ENCODE measurements around the gene ENG. TPM values are rescaled to one million over a fixed set of nuclear protein-coding genes. Genes with fewer than 3 reads are reported as not detected.

ENG gene
- total and polyA plus RNA-seq, 10 donors, result 29.2 to 334 (median 222) TPM

DNA sequence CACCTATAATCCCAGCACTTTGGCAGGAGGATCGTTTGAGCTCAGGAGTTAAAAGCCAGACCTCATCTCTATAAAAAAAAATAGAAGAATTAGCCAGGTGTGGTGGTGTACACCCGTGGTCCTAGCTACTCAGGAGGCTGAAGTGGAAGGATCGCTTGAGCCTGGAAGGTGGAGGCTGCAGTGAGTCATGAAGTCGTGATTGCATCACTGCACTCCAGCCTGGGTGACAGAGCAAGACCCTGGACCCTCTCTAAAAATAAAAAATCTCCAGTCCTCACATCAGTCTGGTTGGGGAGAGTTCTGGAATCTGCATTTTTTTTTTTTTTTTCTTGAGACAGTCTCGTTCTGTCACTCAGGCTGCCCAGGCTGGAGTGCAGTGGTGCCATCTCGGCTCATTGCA lies 42.4 kb downstream of the ENG start:
- Histone ChIP-seq H3K27me3 (replicated peaks in 1 of 7) (no peaks in the 10 kb centered on the region), H3K4me1 (peaks cover 0 to 58% (median 20%) of the 10 kb centered on the region in 6 donors), H3K36me3 (peaks cover 0 to 100% (median 80%) of the 10 kb centered on the region in 6 donors), H3K27ac (no peak overlapping the region), H3K9me3 (no peaks in the 10 kb centered on the region), H3K4me3 (no peak overlapping the region)
- WGBS, 5 donors, result 81 to 90% (median 83%) methylated on average over 6 of the region's 6 CpGs
- TF ChIP-seq POLR2A (IDR thresholded peaks at IDR 0.05), result no peak
- peak in 1 of 3 donors; percentile 28 for TF ChIP-seq POLR2AphosphoS5 (IDR thresholded peaks at IDR 0.05)
- no peak for DNase-seq
- intact Hi-C loops (cut with DNase I; ENCODE audit: low total_unique reads), result no loop called here

DNA sequence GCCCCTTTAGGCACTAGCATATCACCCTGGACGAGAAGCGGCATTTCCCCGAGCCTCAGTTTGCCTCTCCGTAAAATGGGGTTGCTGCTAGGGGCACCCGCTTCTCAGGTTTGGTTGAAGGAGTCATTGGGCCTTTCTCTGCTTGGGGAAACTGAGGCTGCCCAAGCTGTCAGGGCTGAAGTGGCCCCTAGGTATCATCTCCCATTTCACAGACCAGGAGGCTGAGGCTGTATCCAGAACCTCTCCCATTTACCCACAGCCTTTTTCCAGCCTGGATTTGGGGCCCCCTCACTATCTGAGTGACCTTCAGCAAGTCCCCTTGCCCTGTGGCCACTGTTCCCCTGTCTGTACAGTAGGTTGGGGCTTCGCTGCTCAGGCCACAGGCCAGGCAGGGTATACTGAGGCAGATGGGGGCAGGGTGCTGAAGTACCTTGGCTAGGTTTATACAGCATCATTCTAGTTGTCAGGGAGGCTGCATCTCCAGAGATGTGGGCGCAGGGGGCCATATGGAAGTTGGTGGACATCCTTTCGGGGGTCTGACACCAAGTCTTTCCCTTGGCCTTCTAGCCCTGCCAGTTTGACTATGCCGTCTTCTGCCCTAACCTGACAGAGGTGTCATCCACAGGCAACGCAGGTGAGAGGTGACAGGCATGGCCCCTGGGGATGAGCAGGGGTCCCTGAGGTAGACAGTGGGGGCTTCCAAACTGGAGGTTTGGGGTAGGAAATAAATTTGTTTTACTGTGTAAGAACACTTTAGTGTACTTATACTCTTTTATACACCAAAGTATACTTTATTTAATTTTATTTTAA lies 43.9 kb downstream of the ENG start:
- no peak overlapping the region for H3K4me3 ChIP-seq
- 94 to 98% (median 95%) methylated on average over 9 to 10 of the region's 10 CpGs for WGBS, 5 donors
- no peaks in the 10 kb centered on the region for H3K9me3 ChIP-seq
- no peak for DNase-seq
- no peaks in the 10 kb centered on the region for H3K27me3 ChIP-seq (replicated peaks in 1 of 7)
- H3K4me1 ChIP-seq, result peaks cover 0 to 57% (median 20%) of the 10 kb centered on the region in 6 donors
- intact Hi-C loops (cut with DNase I; ENCODE audit: low total_unique reads), result no loop called here
- peaks cover 0 to 100% (median 71%) of the 10 kb centered on the region in 6 donors for H3K36me3 ChIP-seq
- TF ChIP-seq POLR2AphosphoS5 (IDR thresholded peaks at IDR 0.05) (peak in 1 of 3 donors; percentile 38), POLR2A (IDR thresholded peaks at IDR 0.05) (no peak)
- H3K27ac ChIP-seq, result peak overlapping the region in 5 of 8 donors; percentile 3 to 45 (median 36)

- DNase-seq, result no peak
- Histone ChIP-seq H3K4me1 (peaks cover 0 to 64% (median 22%) of the 10 kb centered on the region in 6 donors), H3K9me3 (no peaks in the 10 kb centered on the region), H3K4me3 (peak overlapping the region in 1 of 8 donors; percentile 27), H3K27me3 (replicated peaks in 1 of 7) (no peaks in the 10 kb centered on the region), H3K36me3 (peaks cover 0 to 100% (median 64%) of the 10 kb centered on the region in 6 donors), H3K27ac (peak overlapping the region in 5 of 8 donors; percentile 3 to 45 (median 36))
- 70 to 87% (median 73%) methylated on average over 38 to 57 of the region's 57 CpGs for WGBS, 5 donors
- intact Hi-C loops (cut with DNase I; ENCODE audit: low total_unique reads), result no loop called here
- TF ChIP-seq CTCF (IDR thresholded peaks at IDR 0.05 in 8 of 11, conservative IDR thresholded peaks at IDR 0.05 in 3 of 11) (no peak), POLR2AphosphoS5 (IDR thresholded peaks at IDR 0.05) (peak in 2 of 3 donors; percentile 29 to 73)
Measured at GRCh38 chr9:127809540-127810377, 44.7 kb downstream of the ENG start.

DNA sequence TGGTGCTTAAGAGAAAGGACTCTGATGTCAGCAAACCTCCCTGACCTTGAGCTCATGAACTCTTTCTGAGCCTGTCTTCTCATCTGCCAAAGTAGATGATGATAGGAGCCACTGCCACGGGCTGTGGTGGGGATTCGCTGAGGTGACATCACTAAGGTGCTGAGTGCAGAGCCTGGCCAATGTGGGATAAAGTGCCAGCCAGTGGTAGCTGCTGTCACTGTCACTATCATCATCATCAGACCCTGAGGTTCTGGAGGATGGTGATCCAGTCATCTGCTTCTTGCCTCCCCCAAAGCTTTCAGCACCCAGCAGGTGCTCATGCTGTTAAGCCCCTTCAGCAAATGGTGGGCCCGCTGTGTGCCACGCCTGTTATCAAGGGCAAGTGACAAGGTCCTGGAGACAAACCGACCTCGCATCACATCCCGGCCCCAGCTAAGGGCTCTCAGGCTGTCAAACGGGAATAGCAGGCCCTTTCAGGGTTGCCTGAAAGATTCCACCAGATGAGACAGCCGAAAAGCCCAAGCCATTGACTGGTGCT lies 45.4 kb downstream of the ENG start:
- Histone ChIP-seq H3K4me3 (peak overlapping the region in 1 of 8 donors; percentile 27), H3K4me1 (peaks cover 1 to 68% (median 25%) of the 10 kb centered on the region in 6 donors), H3K27ac (peak overlapping the region in 3 of 8 donors; percentile 4 to 45 (median 28)), H3K27me3 (replicated peaks in 1 of 7) (no peaks in the 10 kb centered on the region), H3K36me3 (peaks cover 0 to 99% (median 60%) of the 10 kb centered on the region in 6 donors), H3K9me3 (no peaks in the 10 kb centered on the region)
- TF ChIP-seq POLR2AphosphoS5 (IDR thresholded peaks at IDR 0.05) (no peak), POLR2A (IDR thresholded peaks at IDR 0.05) (no peak), CTCF (IDR thresholded peaks at IDR 0.05 in 8 of 11, conservative IDR thresholded peaks at IDR 0.05 in 3 of 11) (no peak)
- intact Hi-C loops (cut with DNase I; ENCODE audit: low total_unique reads), result no loop called here
- WGBS, 5 donors, result 70 to 80% (median 75%) methylated on average over 9 of the region's 9 CpGs
- DNase-seq, result no peak
